CD4-positive, alpha-beta memory T cell (primary cell): ENCODE results near the gene CTPS1. TPM values are rescaled to one million over a fixed set of nuclear protein-coding genes. Genes with fewer than 3 reads are reported as not detected.
A peak's percentile ranks its signal among the peaks of the same experiment; 100 is the strongest.

ENCODE experiments used
- CTCF ChIA-PET: fragments of 350-600 bp; sonication (Branson Sonifier 250); formaldehyde crosslinking; loops from one replicate; lab custom pipeline; 2021; ENCODE audit warnings: inconsistent platforms; ENCODE audit not compliant: partially characterized antibody; lab: Charles Lee
- POLR2A ChIA-PET: fragments of 350-600 bp; sonication (Branson Sonifier 250); formaldehyde crosslinking; loops from one replicate; lab custom pipeline; 2021; ENCODE audit not compliant: partially characterized antibody; lab: Charles Lee
- DNase-seq, 5 donors: peaks; one replicate each; pipeline versions ENCODE4 v3.0.0 to v3.0.0-alpha.2; 2020 to 2022; ENCODE audit warnings: mixed read lengths in 1 of 5
- H3K27ac ChIP-seq: one replicate; pipeline ENCODE4 v1.7.0; 2013; ENCODE audit warnings: low read depth, low read length
- H3K27me3 ChIP-seq: 2 replicates; pipeline ENCODE4 v1.7.0; 2013; ENCODE audit warnings: mild to moderate bottlenecking, low read length, moderate library complexity; ENCODE audit not compliant: insufficient read depth
- H3K36me3 ChIP-seq: 2 replicates; pipeline ENCODE4 v1.7.0; 2013; ENCODE audit warnings: mild to moderate bottlenecking, low read length, moderate library complexity; ENCODE audit not compliant: insufficient read depth
- H3K4me1 ChIP-seq: 2 replicates; pipeline ENCODE4 v1.7.0; 2013; ENCODE audit warnings: mild to moderate bottlenecking, low read length, moderate library complexity; ENCODE audit not compliant: insufficient read depth
- H3K4me3 ChIP-seq, 2 donors: one replicate each; pipeline ENCODE4 v1.7.0; 2013; ENCODE audit warnings: low read length in 2 of 2, mild to moderate bottlenecking in 1 of 2
- H3K9me3 ChIP-seq, 2 donors: one replicate each; pipeline ENCODE4 v1.7.0; 2013; ENCODE audit warnings: low read length in 2 of 2, control low read depth in 1 of 2; ENCODE audit not compliant: control insufficient read depth in 1 of 2
- H3K27ac Mint-ChIP-seq, 7 donors: one replicate each; pipeline ENCODE4 v1.8.0; 2020 to 2021; ENCODE audit warnings: mixed read lengths in 7 of 7, mild to moderate bottlenecking in 6 of 7, inconsistent platforms in 3 of 7, moderate library complexity in 3 of 7
- H3K27me3 Mint-ChIP-seq, 2 donors: one replicate each; pipeline ENCODE4 v1.8.0; 2020 to 2021; ENCODE audit warnings: mixed read lengths in 2 of 2
- H3K36me3 Mint-ChIP-seq, 2 donors: one replicate each; pipeline ENCODE4 v1.8.0; 2020 to 2021; ENCODE audit warnings: mixed read lengths in 2 of 2, inconsistent platforms in 1 of 2, mild to moderate bottlenecking in 1 of 2
- H3K4me1 Mint-ChIP-seq, 4 donors: one replicate each; pipeline ENCODE4 v1.8.0; 2020 to 2021; ENCODE audit warnings: mixed read lengths in 4 of 4, mild to moderate bottlenecking in 1 of 4
- H3K4me3 Mint-ChIP-seq, 8 donors: one replicate each; pipeline ENCODE4 v1.8.0; 2020 to 2021; ENCODE audit warnings: mixed read lengths in 8 of 8, mild to moderate bottlenecking in 7 of 8, moderate library complexity in 6 of 8, inconsistent platforms in 3 of 8
- H3K9me3 Mint-ChIP-seq, 8 donors: one replicate each; pipeline ENCODE4 v1.8.0; 2020 to 2021; ENCODE audit warnings: mixed read lengths in 8 of 8, mild to moderate bottlenecking in 5 of 8, inconsistent platforms in 3 of 8, moderate library complexity in 1 of 8
- intact Hi-C: fragments of 100-400 bp; cut with micrococcal nuclease; formaldehyde crosslinking; loops from one replicate; pipeline ENCODE4 v1.15.1; 2023
- polyA plus RNA-seq, 2 donors: library from polyadenylated mRNA; unstranded; fragments of 300-500 nt; fragmentation: Illumina TruSeq; gene quantifications; one replicate each; pipeline ENCODE4 v1.2.3, GENCODE V29; 2021
- total RNA-seq, 2 experiments: library from RNA; stranded (reverse); gene quantifications; one replicate each; pipeline ENCODE4 v1.2.3, GENCODE V29; 2021

CTPS1 gene
- total and polyA plus RNA-seq, 4 experiments from 2014 or later = 11.6 to 19.7 (median 16.4) TPM

GRCh38 chr1:40951943-40952743, 27.4 kb upstream of the CTPS1 start:
- intact Hi-C loops = loop anchor here (1.0 kb wide), 2 partner anchors 102 to 178 kb away; no protein-coding TSS in a partner anchor
- H3K36me3 Mint-ChIP-seq = no peaks in the 10 kb centered on the region
- no peak overlapping the region for H3K4me3 ChIP-seq
- POLR2A ChIA-PET = interaction anchor here (1.5 kb wide), 1 partner anchor 51 kb away, joined by 5 read pairs; no protein-coding TSS in a partner anchor
- CTCF ChIA-PET = interaction anchor here (0.8 to 7.2 kb wide), 35 partner anchors 9 to 358 kb away, joined by 3 to 131 read pairs (median 4); partner anchors contain the start of genes CITED4, CTPS1 and NFYC
- no peaks in the 10 kb centered on the region for H3K36me3 ChIP-seq
- peaks cover 5% of the 10 kb centered on the region for H3K27me3 ChIP-seq
- no peaks in the 10 kb centered on the region for H3K9me3 Mint-ChIP-seq
- peak overlapping the region in 1 of 8 donors; percentile 39 for H3K4me3 Mint-ChIP-seq
- H3K27ac Mint-ChIP-seq = no peak overlapping the region
- H3K4me1 ChIP-seq = no peaks in the 10 kb centered on the region
- H3K4me1 Mint-ChIP-seq = peaks cover 0 to 11% (median 4%) of the 10 kb centered on the region in 4 donors
- DNase-seq = peak; percentile 43 to 52 (median 47)
- no peak overlapping the region for H3K27ac ChIP-seq
- no peaks in the 10 kb centered on the region for H3K9me3 ChIP-seq
- peaks cover 5 to 18% of the 10 kb centered on the region in 2 donors for H3K27me3 Mint-ChIP-seq

GRCh38 chr1:40952744-40953315, 26.7 kb upstream of the CTPS1 start:
- no peak overlapping the region for H3K4me3 ChIP-seq
- no peaks in the 10 kb centered on the region for H3K36me3 Mint-ChIP-seq
- no peaks in the 10 kb centered on the region for H3K9me3 ChIP-seq
- ChIA-PET CTCF (interaction anchor here (0.7 to 7.2 kb wide), 32 partner anchors 9 to 359 kb away, joined by 3 to 131 read pairs (median 4); partner anchors contain the start of genes CITED4, CTPS1 and NFYC), POLR2A (interaction anchor here (1.5 kb wide), 1 partner anchor 51 kb away, joined by 5 read pairs; no protein-coding TSS in a partner anchor)
- DNase-seq = no peak
- no peak overlapping the region for H3K27ac Mint-ChIP-seq
- peaks cover 0 to 11% (median 4%) of the 10 kb centered on the region in 4 donors for H3K4me1 Mint-ChIP-seq
- H3K27me3 Mint-ChIP-seq = peaks cover 5 to 18% of the 10 kb centered on the region in 2 donors
- peaks cover 5% of the 10 kb centered on the region for H3K27me3 ChIP-seq
- intact Hi-C loops = loop anchor here (1.0 kb wide), 2 partner anchors 103 to 179 kb away; no protein-coding TSS in a partner anchor
- H3K27ac ChIP-seq = no peak overlapping the region
- no peaks in the 10 kb centered on the region for H3K9me3 Mint-ChIP-seq
- peak overlapping the region in 1 of 8 donors; percentile 5 for H3K4me3 Mint-ChIP-seq
- no peaks in the 10 kb centered on the region for H3K36me3 ChIP-seq
- H3K4me1 ChIP-seq = no peaks in the 10 kb centered on the region

- CTCF ChIA-PET = interaction anchor here (1.0 to 6.4 kb wide), 3 partner anchors 13 to 182 kb away, joined by 3 to 50 read pairs (median 6); no protein-coding TSS in a partner anchor
- POLR2A ChIA-PET = interaction anchor here (1.2 to 1.3 kb wide), 2 partner anchors 26 to 92 kb away, joined by 4 read pairs; partner anchors contain the start of genes CITED4 and CTPS1
Measured at GRCh38 chr1:40954626-40955025, 24.9 kb upstream of the CTPS1 start.

GRCh38 chr1:40955266-40955665, 24.2 kb upstream of the CTPS1 start:
- H3K4me1 Mint-ChIP-seq = peaks cover 0 to 11% (median 2%) of the 10 kb centered on the region in 4 donors
- H3K36me3 Mint-ChIP-seq = no peaks in the 10 kb centered on the region
- H3K9me3 Mint-ChIP-seq = peaks cover 0 to 4% (median 0%) of the 10 kb centered on the region in 8 donors
- Histone ChIP-seq H3K27me3 (peaks cover 5% of the 10 kb centered on the region), H3K4me1 (no peaks in the 10 kb centered on the region), H3K4me3 (no peak overlapping the region), H3K36me3 (no peaks in the 10 kb centered on the region), H3K27ac (no peak overlapping the region), H3K9me3 (no peaks in the 10 kb centered on the region)
- no peak overlapping the region for H3K4me3 Mint-ChIP-seq
- no peak overlapping the region for H3K27ac Mint-ChIP-seq
- intact Hi-C loops = no loop called here
- ChIA-PET POLR2A (interaction anchor here (1.2 to 1.3 kb wide), 2 partner anchors 25 to 93 kb away, joined by 4 read pairs; partner anchors contain the start of genes CITED4 and CTPS1), CTCF (interaction anchor here (1.0 to 1.1 kb wide), 2 partner anchors 74 to 183 kb away, joined by 3 to 6 read pairs; no protein-coding TSS in a partner anchor)
- no peak for DNase-seq
- H3K27me3 Mint-ChIP-seq = peaks cover 3 to 19% of the 10 kb centered on the region in 2 donors

More at GRCh38 chr1:40954626-40955025, 24.9 kb upstream of the CTPS1 start:
- Mint-ChIP-seq H3K36me3 (no peaks in the 10 kb centered on the region), H3K9me3 (peaks cover 0 to 4% (median 0%) of the 10 kb centered on the region in 8 donors), H3K27ac (peak overlapping the region in 1 of 7 donors; percentile 82), H3K27me3 (peaks cover 3 to 18% of the 10 kb centered on the region in 2 donors), H3K4me1 (peaks cover 0 to 11% (median 2%) of the 10 kb centered on the region in 4 donors), H3K4me3 (no peak overlapping the region)
- no peaks in the 10 kb centered on the region for H3K4me1 ChIP-seq
- no peaks in the 10 kb centered on the region for H3K36me3 ChIP-seq
- no peak overlapping the region for H3K4me3 ChIP-seq
- no peaks in the 10 kb centered on the region for H3K9me3 ChIP-seq
- no peak for DNase-seq
- H3K27ac ChIP-seq = no peak overlapping the region
- peaks cover 5% of the 10 kb centered on the region for H3K27me3 ChIP-seq
- intact Hi-C loops = no loop called here

GRCh38 chr1:40956407-40956806, 23.1 kb upstream of the CTPS1 start:
- H3K27me3 Mint-ChIP-seq = peaks cover 3 to 21% of the 10 kb centered on the region in 2 donors
- peaks cover 5% of the 10 kb centered on the region for H3K27me3 ChIP-seq
- no peak overlapping the region for H3K27ac Mint-ChIP-seq
- POLR2A ChIA-PET = no interaction called here
- no peak overlapping the region for H3K27ac ChIP-seq
- H3K9me3 Mint-ChIP-seq = peaks cover 0 to 4% (median 0%) of the 10 kb centered on the region in 8 donors
- no peaks in the 10 kb centered on the region for H3K36me3 Mint-ChIP-seq
- H3K36me3 ChIP-seq = no peaks in the 10 kb centered on the region
- H3K4me3 Mint-ChIP-seq = no peak overlapping the region
- DNase-seq = no peak
- peaks cover 0 to 11% (median 2%) of the 10 kb centered on the region in 4 donors for H3K4me1 Mint-ChIP-seq
- no peaks in the 10 kb centered on the region for H3K9me3 ChIP-seq
- H3K4me3 ChIP-seq = no peak overlapping the region
- H3K4me1 ChIP-seq = no peaks in the 10 kb centered on the region
- CTCF ChIA-PET = no interaction called here
- intact Hi-C loops = no loop called here

- Histone ChIP-seq H3K27ac (no peak overlapping the region), H3K4me3 (no peak overlapping the region), H3K36me3 (no peaks in the 10 kb centered on the region), H3K4me1 (no peaks in the 10 kb centered on the region), H3K27me3 (no peaks in the 10 kb centered on the region), H3K9me3 (no peaks in the 10 kb centered on the region)
- H3K36me3 Mint-ChIP-seq = no peaks in the 10 kb centered on the region
- ChIA-PET POLR2A (no interaction called here), CTCF (no interaction called here)
- DNase-seq = no peak
- H3K4me3 Mint-ChIP-seq = no peak overlapping the region
- intact Hi-C loops = no loop called here
- no peaks in the 10 kb centered on the region for H3K4me1 Mint-ChIP-seq
- H3K27ac Mint-ChIP-seq = no peak overlapping the region
- peaks cover 0 to 4% (median 0%) of the 10 kb centered on the region in 8 donors for H3K9me3 Mint-ChIP-seq
- H3K27me3 Mint-ChIP-seq = peaks cover 3 to 15% of the 10 kb centered on the region in 2 donors
Measured at GRCh38 chr1:40958210-40958609, 21.3 kb upstream of the CTPS1 start.
